HT-29 (cell line): ENCODE data around the gene CDC42BPA. TPM values are rescaled to one million over a fixed set of nuclear protein-coding genes. Genes with fewer than 3 reads are reported as not detected.
"Not testable (repeated sequence)": the region's sequence is repeated elsewhere in the genome, so short reads cannot be mapped to it uniquely, and the experiment has no call there.

Experiments used
- DNase-seq: peaks from one replicate; pipeline ENCODE4 v3.0.0-alpha.2; 2015; ENCODE audit warnings: low spot score
- total RNA-seq: library from RNA; depleted of rRNA; stranded (reverse); fragments of >200 nt; shearing (Covaris generic); gene quantifications from 2 replicates; pipeline ENCODE4 v1.2.3, GENCODE V29; 2014

CDC42BPA gene
- total RNA-seq, 1 experiment from 2014 or later = 17.9 TPM

- no peak for DNase-seq
Observed at GRCh38 chr1:226965581-226966440, 352.5 kb downstream of the CDC42BPA start.

DNA sequence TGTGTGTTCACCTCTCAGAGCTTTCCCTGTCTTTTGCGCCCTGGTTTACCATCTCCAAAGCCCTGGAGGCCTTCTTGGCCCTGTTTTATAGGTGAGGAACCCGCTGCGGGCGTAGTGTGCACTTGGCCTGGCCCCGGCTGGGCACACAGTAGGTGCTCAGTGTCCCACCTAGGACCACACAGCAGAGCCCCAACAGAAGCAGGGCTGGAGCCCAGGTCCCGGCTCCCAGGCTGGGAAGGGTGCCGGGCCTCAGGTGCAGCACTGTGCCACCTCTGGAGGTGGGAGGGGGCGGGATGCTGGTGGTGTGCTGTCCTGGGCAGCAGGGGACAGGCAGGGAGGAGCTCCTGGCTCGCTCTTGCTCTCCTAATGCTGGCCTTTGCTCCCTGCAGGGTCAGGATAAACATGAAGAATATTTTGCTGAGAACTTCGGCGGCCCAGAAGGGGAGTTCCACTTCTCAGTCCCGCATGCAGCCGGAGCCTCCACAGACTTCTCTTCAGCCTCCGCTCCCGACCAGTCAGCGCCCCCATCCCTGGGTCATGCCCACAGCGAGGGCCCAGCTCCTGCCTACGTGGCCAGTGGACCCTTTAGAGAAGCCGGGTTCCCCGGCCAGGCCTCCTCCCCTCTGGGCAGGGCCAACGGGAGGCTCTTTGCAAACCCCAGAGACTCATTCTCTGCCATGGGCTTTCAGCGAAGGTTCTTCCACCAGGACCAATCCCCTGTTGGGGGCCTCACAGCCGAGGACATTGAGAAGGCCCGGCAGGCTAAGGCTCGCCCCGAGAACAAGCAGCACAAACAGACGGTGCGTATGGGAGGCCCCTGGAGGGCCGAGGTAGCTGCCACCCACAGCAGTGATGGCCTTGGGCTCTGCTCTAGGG lies 353.4 kb downstream of the CDC42BPA start:
- no peak for DNase-seq

- DNase-seq = no peak
Observed at GRCh38 chr1:226964068-226964425, 354.2 kb downstream of the CDC42BPA start.

- DNase-seq = no peak
Observed at GRCh38 chr1:226962421-226963391, 355.6 kb downstream of the CDC42BPA start.

- no peak for DNase-seq
Observed at GRCh38 chr1:226960944-226961765, 357.1 kb downstream of the CDC42BPA start.

DNA sequence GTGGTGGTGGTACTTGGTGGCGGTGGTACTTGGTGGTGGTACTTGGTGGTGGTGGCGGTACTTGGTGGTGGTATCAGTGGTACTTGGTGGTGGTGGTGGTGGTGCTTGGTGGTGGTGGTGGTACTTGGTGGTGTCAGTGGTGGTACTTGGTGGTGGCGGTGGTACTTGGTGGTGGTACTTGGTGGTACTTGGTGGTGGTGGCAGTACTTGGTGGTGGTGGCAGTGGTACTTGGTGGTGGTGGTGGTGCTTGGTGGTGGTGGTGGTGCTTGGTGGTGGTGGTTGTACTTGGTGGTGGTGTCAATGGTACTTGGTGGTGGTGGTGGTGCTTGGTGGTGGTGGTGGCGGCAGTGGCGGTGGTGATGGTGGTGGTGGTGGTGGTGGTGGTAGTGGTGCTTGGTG lies 358.0 kb downstream of the CDC42BPA start:
- DNase-seq = no peak

DNA sequence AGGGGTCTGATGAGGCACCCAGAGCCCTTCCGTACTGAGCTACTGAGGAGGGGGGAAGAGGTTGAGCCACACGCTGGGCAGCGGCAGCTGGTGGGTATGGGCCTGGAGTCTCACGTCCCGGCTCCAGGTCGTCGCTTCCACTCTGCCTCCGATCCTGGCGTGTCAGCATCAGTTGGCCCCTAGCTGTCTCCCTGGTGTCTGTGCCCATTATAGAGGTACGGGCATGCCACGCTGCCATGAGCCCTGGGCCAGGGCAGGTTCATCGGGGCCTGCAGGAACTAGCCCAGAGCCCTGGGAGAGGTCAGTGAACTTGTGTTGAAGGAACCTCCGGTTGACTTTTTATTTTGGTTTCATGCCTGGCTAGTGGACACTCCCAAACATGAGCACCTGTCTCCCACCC lies 360.0 kb downstream of the CDC42BPA start:
- no peak for DNase-seq

DNA sequence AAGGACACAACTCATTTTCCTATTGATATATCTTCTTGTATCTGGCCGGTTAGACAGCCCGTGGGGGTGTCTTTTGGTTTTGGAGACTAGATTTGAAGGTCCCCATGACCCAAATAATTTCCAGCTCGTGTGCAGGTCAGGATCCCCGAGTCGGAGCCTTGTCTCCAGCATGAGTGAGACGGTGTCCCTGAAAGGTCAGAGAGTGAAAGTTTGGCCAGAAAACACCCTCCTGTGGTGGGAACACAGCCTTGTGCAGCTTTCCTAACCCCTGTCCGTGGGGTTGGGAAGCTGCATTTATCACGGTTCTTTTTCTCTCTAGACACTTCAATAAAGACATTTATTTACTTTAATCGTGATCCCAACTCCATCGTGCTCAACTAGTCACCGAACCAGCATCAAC lies 360.6 kb downstream of the CDC42BPA start:
- no peak for DNase-seq

- DNase-seq = no peak
Observed at GRCh38 chr1:226956942-226957713, 361.2 kb downstream of the CDC42BPA start.

GRCh38 chr1:226955857-226956256 lies 362.4 kb downstream of the CDC42BPA start:
- not testable (repeated sequence) for DNase-seq

DNA sequence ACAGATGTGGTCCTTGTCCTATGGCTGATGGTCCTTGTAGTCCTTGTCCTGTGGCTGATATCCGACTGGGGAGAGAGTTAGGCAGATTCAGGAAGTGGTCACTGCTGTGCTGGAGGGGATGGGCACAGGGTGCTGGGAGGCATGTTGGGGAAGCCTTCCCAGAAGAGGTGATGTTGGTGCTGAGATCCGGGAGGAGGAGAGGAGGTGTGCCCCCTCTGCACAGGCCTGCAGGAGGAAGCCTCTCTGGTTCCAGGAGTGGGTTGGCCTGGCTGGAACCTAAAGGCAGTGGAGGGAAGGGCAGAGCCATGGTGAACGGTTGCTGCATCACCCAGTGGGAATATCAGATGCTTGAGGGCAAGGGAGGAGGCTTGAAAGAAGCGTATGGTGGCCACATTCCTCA lies 363.5 kb downstream of the CDC42BPA start:
- DNase-seq = no peak

- no peak for DNase-seq
Observed at GRCh38 chr1:226954337-226954736, 364.0 kb downstream of the CDC42BPA start.

GRCh38 chr1:226953175-226953800 lies 365.0 kb downstream of the CDC42BPA start:
- DNase-seq = no peak

DNA sequence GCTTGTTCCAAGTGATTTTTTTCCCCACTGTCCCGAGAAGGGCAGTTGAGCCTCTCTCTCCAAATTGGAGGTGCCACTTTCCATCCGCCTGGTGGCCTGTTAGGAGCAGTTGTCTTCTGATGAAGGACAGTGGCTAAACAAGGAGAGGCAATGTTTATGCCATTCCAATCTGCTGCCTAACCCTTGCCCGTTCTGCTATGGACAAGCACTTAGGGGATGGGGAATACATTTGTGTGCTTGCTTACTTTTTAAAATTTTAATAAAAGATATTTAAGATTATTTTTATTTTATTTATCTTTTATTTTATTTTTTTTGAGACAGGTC lies 366.2 kb downstream of the CDC42BPA start:
- DNase-seq = no peak

DNA sequence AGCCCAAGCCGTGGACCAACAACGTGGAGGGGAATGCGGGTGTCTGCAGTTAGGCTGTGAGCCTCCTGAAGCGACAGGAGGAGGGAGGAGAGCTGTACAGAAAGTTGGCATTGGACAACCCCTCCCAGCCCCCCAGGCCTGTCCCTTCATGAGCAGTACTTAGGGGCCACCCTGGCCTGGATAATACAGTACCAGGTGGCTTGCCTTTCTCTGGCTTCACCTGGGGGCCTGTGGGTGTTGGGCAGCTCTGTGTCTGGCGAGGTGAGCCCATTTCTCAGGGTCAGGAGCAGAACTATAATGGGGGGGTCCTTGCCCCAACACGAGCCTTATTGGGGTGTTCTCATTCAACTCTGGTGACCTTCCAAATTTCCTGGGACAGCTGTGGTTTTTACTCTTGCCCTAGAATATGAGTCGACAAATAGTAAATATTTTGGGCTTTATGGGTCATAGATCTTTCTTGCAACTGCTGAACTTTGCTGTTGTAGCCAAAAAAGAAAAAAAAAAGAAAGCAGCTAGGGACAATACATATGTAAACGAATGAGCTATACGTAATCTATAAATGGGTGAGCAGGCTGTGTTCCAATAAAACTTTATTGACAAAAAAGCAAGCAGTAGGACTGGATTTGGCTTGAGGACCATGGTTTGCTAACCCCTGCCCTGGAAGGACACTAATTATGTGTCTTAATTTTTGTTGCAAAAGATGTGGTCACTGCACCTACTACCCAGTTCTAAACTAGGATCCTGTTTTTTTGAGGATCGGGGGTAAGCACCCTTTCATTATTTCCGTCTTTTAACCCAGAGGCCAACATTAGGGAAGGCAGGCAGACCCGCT lies 366.8 kb downstream of the CDC42BPA start:
- DNase-seq = no peak

GRCh38 chr1:226950871-226951270 lies 367.4 kb downstream of the CDC42BPA start:
- no peak for DNase-seq

GRCh38 chr1:226950316-226950715 lies 368.0 kb downstream of the CDC42BPA start:
- no peak for DNase-seq

DNA sequence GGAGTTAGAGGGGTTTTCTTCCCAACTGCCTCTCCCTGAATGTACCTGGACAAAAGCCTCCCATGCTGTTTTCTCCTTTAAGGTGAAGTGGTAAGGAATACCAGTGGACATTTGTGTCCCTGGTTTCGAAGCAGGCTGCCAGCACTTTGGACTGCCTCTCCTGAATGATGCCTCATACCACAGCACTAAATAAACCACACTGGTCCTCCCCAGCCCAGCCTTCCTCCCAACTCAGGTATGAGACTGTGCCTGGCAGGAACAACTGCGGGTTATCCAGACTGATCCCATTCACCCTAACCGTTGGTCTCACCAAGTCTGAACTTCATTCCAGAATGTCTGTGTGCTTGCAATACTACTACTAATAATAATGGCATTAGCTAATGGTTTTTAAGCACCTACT lies 368.9 kb downstream of the CDC42BPA start:
- no peak for DNase-seq

DNA sequence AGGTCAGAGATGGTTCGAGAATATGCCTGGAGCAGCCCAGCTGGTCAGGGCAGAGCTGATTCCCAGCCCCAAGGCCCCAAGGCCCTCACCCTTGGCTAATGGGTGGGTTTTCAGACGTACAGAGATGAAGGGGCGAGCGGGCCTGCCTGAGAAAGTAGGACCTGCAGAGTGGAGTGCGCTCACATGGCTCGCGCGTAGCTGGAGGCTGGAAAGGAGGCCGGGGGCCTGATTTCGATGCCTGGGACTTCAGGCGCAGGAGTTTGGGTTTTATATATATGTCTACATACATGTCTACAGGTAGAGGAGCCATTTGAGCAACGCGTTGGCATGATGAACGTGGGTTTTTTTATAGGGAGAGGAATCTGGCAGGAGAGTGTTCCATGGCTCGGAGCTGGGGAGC lies 369.3 kb downstream of the CDC42BPA start:
- DNase-seq = no peak
